PFSK-1 (cell line): ENCODE data around the gene SLC4A4.

Experiments
- POLR2AphosphoS5 ChIP-seq: IDR thresholded peaks from 2 replicates; pipeline ENCODE4 v1.6.1; 2012; ENCODE audit warnings: low read depth, mild to moderate bottlenecking, control low read depth, low read length, moderate library complexity
- TAF1 ChIP-seq: IDR thresholded peaks from 2 replicates; pipeline ENCODE4 v1.6.1; 2012; ENCODE audit warnings: low read length, control low read depth, borderline replicate concordance; ENCODE audit not compliant: insufficient read depth
- TF ChIP-seq, protein P1 (sequence below), 2 experiments: IDR thresholded peaks; 2 replicates each; pipeline versions ENCODE4 v1.6.1 to v1.8.0; 2011 to 2012; ENCODE audit warnings: low read depth in 2 of 2, low read length in 2 of 2, control low read depth in 1 of 2, inconsistent platforms in 1 of 2, mild to moderate bottlenecking in 1 of 2, moderate library complexity in 1 of 2; ENCODE audit not compliant: insufficient read depth in 1 of 2

GRCh38 chr4:71460371-71460770 lies 121.6 kb downstream of the SLC4A4 start:
- no peak for TF ChIP-seq POLR2AphosphoS5
- TF ChIP-seq, protein P1, sequence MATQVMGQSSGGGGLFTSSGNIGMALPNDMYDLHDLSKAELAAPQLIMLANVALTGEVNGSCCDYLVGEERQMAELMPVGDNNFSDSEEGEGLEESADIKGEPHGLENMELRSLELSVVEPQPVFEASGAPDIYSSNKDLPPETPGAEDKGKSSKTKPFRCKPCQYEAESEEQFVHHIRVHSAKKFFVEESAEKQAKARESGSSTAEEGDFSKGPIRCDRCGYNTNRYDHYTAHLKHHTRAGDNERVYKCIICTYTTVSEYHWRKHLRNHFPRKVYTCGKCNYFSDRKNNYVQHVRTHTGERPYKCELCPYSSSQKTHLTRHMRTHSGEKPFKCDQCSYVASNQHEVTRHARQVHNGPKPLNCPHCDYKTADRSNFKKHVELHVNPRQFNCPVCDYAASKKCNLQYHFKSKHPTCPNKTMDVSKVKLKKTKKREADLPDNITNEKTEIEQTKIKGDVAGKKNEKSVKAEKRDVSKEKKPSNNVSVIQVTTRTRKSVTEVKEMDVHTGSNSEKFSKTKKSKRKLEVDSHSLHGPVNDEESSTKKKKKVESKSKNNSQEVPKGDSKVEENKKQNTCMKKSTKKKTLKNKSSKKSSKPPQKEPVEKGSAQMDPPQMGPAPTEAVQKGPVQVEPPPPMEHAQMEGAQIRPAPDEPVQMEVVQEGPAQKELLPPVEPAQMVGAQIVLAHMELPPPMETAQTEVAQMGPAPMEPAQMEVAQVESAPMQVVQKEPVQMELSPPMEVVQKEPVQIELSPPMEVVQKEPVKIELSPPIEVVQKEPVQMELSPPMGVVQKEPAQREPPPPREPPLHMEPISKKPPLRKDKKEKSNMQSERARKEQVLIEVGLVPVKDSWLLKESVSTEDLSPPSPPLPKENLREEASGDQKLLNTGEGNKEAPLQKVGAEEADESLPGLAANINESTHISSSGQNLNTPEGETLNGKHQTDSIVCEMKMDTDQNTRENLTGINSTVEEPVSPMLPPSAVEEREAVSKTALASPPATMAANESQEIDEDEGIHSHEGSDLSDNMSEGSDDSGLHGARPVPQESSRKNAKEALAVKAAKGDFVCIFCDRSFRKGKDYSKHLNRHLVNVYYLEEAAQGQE (IDR thresholded peaks at IDR 0.05; ENCODE audit: insufficient read depth in 1 of 2, low read depth in 2 of 2, low read length in 2 of 2), result no peak
- TF ChIP-seq TAF1, result no peak
